ENCODE measurements around the gene UQCRH.

UQCRH gene

DNA sequence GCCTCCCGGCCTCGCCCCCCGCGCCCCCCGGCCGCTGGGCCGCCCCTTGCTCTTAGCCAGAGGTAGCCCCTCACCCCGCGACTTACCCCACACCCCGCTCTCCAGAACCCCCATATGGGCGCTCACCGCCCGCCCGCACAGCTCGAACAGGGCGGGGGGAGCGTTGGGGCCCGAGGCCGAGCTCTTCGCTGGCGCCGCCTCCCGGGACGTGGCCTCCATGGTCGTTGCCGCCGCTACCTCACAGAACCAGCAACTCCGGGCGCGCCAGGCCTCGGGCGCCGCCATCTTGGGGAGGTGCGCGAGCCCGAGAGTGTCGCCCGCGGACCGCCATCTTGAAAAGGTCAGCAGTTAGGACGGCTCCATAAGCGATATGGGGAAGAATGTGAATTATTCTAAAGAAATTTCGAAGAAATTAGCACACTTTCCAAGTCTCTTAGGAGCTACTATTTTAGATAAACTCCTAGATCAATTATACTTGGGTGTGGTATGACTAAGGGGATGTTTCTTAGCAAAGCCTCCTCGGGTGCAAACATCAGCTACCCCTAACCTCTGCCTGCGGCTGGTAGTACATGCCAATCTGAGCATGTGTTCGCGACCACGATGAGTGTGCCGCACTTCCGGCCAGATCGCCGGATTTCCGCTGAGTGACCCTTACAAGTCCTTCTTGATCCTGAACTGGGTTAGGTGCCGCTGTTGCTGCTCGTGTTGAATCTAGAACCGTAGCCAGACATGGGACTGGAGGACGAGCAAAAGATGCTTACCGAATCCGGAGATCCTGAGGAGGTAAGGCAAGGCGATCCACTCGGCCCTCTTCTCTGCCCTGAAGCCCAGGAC lies at the start of gene UQCRH, which contains the start of gene LRRC41:
TSS of gene UQCRH (plus strand) at position 661 of the 834 bp plus-strand sequence. CDS start at position 730, 69 bp downstream.
TSS of gene LRRC41 (minus strand) at position 579 of the 834 bp plus-strand sequence. CDS start at position 285, 294 bp downstream.
- peak; percentile 96 for DNase-seq

DNA sequence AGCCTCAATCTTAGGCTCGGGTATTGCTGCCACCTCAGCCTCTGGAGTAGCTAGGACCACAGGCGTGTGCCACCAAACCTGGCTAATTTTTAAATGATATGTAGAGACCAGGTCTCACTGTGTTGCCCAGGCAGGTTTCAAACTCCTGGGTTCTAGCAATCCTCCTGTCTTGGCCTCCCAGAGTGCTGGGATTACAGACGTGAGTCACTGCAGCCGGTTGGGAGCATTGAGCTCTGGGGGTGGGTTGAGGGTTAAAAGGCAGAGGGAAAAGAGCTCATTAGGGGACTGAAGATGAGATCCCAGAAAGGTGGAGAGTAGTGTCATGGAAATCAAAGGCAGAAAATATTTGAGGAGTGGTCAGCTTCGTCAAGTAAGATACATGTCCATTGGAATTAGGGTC lies 48.8 kb upstream of the UQCRH start:
- DNase-seq, result no peak

DNA sequence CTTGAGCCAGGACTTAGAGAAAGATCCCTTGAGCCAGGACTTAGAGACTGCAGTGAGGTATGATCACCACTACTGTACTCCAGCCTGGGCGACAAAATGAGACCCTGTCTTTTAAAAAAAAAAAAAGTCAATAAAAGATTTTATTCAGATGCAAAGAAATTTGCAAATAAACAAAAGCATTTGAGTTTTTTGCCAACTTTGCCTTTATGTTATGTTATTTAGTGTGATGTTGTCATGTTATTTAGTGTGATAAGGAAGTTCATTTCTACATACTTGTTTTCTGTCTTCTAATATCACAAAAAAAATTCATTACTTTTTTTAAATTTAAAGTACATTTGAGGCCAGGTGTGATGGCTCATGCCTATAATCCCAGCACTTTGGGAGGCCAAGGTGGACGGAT lies 47.0 kb upstream of the UQCRH start:
- no peak for DNase-seq

DNA sequence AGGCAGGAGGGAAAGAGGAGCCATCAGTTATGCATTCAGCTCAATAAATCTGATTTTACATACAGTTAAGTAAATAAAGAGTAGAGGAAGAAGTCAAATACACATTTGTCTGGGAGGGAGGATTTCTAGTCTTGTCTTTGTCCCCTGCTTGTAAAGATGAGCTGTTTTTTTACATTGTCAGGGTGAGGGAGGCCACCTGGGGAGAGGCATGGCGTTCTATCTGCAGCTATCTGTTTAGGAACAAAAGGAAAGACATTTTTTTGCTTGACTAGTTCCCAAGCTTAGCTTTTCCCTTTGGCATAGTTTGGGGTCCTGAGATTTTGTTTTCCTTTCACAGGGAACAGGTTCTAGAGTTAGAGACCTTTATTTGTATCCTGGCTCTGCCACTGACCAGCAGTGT lies 41.0 kb upstream of the UQCRH start:
- DNase-seq, result no peak

DNA sequence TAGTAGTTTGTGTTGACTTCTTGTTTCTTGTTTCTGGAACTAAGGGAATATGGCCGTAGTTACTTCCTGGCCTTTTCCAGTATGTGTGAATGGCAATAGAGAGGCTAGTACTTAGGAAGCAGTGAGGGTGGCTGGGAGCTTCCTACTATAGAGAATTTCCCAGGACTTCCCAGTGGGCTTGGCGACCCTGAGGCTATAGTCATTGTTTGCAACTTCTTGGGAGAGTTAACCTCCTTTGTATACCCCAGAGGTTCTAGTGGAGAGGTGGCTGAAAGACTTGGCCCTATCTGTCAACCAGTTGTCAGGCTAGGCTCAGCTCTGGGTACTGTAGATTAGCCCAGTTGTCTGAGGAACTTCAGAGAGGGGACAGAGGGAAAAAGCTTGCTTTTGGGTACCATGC lies 40.4 kb upstream of the UQCRH start:
- no peak for DNase-seq

GRCh38 chr1:46268578-46268977 lies 34.9 kb upstream of the UQCRH start:
- no peak for DNase-seq

DNA sequence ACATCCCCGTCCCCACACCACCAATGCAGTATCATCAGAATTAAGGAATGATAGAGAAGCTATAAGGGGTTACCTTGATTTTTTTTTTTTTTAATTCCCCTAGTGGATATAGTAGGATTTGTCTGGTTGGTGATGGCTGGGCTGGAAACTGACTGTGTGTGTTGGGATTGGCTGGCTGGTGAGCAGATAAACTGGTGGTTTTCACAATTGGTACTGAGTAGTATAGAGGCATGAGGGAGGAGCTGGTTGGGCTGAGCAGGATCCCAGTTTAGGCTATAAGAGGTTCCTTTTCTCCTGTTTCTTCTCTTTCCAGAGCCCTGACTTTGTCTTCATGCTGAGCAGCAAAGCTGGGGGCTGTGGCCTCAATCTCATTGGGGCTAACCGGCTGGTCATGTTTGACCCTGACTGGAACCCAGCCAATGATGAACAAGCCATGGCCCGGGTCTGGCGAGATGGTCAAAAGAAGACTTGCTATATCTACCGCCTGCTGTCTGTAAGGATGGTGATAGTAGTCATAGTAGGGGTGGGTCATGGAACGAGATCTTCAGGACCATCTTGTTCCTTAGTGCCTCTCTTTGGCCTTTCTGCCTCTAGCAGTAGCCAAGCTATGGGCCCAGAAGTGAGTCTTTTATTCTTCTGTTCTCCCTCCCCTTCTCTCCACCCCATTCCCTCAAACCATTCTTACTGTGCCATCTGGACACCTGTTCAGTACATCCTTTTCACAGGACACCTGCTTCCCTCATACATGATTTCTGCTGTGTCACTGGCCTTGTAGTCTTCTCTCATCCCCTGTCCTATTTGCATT lies 29.1 kb upstream of the UQCRH start:
- no peak for DNase-seq

- DNase-seq, result no peak
Observed at GRCh38 chr1:46275030-46275337, 28.5 kb upstream of the UQCRH start.

- DNase-seq, result no peak
Observed at GRCh38 chr1:46277658-46278373, 25.7 kb upstream of the UQCRH start.

GRCh38 chr1:46278807-46279206 lies 24.7 kb upstream of the UQCRH start:
- no peak for DNase-seq

DNA sequence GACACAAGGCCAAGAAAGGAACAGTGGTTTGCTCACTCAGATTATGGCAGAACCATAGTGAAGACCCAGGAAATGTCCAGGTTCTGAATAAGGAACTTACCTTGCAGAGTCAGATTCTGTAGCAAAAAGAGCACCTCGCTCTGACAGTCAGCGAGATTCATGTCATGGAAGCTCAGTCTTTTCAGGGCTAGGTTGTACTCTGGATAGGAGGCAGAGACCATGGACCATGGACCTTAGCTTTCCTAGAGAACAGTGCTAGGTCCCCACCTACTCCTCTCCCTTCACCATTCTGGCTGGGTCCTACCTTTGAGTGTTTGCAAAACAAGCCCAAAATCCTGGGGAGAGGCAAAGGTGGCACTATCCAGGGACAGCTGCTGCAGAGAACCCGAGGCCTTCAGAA lies 23.4 kb upstream of the UQCRH start:
- DNase-seq, result no peak

DNA sequence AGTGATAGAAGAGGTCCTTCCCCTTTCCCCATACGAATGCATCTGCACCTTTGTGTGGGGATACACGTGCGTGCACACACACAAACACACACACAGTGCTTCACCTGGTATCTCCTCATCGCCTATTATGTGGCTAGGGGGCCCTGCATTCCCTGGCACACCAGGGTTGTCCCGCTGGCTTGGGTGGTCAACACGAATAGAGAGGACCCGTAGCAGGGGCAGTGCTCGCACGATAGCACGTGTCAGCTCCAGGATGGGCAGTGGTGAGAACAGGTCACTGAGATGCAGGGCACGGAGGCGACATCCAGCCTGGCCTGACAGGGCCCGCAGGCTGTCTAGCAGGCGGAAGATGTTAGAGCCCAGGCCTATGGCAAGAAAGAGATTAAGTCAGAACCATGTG lies 22.5 kb upstream of the UQCRH start:
- DNase-seq, result no peak

- DNase-seq, result no peak
Observed at GRCh38 chr1:46284058-46284457, 19.4 kb upstream of the UQCRH start.

GRCh38 chr1:46284597-46285564 lies 18.6 kb upstream of the UQCRH start:
- DNase-seq, result no peak

- DNase-seq, result peak; percentile 11
Observed at GRCh38 chr1:46285730-46286477, 17.6 kb upstream of the UQCRH start.

DNA sequence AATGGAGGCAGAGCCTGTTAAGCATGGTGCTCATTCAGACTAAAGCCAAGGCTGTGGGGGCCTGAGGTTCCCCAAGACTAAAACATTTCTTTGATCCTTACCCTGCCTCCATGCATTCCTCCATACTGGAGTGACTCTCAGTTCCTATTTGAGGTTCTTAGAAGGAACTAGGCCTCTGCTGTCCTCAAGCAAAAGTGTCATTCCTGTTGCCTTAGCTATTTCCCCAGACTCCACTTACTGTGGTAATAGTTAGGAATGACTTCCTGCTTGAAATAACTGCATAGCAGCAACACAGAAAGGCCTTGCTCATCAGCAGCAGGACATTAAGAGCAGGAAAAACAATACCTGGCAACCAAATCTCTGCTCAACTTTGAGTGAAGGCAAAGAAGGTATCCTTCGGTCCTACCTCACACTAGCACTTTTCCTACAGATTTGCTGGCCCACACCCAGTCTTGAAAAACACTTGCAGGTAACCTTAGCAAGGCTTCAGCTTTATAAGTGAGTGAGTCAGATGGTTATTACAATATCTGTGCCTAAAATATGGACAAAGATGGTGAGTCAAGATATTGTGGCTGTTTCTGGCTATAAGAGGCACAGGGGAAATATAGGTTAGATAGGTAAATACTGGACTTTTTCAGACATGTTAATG lies 14.9 kb upstream of the UQCRH start:
- no peak for DNase-seq

DNA sequence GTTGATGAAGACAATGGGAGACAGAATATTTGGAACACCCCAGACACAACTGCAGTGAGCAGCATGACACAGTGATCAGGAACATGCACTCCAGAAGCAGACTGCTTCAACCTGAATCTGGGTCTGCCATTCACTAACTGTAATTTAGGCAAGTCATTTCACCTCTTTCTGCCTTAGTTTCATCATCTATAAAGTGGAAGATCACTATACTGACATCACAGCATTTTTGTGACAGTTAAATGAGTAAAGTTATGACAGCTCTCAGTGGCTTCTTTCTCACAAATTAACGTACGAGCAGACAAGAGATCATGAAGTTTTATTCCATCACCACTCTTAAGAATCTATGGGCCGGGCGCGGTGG lies 14.4 kb upstream of the UQCRH start:
- DNase-seq, result no peak

DNA sequence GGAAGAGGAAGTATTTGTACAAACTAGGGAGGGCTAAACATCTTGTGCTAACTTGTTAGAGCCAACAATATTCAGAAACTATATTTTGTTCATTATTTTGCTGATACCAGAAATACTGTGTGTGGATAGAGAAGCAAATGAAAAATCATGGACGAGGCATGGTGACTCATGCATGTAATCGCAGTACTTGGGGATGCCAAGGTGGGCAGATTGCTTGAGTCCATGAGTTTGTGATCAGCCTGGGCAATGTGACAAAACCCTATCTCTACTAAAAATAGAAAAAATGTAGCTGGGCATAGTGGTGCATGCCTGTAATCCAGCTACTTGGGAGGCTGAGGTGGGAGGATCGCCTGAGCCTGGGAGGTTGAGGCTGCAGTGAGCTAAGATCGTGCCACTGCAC lies 13.5 kb upstream of the UQCRH start:
- DNase-seq, result no peak

DNA sequence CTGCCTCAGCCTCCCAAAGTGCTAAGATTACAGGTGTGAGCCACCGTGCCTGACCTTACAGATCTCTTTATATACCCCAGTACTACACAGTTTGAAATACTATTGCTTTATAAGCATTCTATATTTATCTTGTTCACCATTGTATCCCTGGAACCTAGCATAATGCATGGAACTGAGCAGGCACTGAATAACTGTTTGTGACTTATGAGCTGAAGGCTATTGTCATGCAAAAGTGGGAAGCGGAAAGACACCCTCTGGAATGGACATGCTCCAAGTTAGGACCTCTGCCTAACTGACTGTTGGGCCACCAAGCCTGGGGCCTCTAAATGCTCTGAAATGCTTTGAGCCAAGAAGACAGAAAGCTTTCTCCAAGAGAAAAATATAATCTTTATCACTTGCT lies 8.2 kb upstream of the UQCRH start:
- no peak for DNase-seq

- DNase-seq, result no peak
Observed at GRCh38 chr1:46298387-46298786, 5.1 kb upstream of the UQCRH start.
